H9 (cell line): ENCODE data around the gene DOCK2. TPM values are rescaled to one million over a fixed set of nuclear protein-coding genes. Genes with fewer than 3 reads are reported as not detected.

ENCODE experiments used
- DNase-seq: peaks from one replicate; pipeline ENCODE4 v3.0.0-alpha.2; 2017
- H2AFZ ChIP-seq: one replicate; pipeline ENCODE4 v1.6.1; 2013; ENCODE audit warnings: mild to moderate bottlenecking, low read length, control low read depth, moderate library complexity
- H2AK5ac ChIP-seq: 2 replicates; pipeline ENCODE4 v1.6.1; 2013; ENCODE audit warnings: low read length, control low read depth, mixed read lengths; ENCODE audit not compliant: insufficient read length
- H2BK120ac ChIP-seq: one replicate; pipeline ENCODE4 v1.6.1; 2013; ENCODE audit warnings: low read depth, mild to moderate bottlenecking, low read length, control low read depth, inconsistent platforms; ENCODE audit not compliant: poor library complexity, severe bottlenecking
- H2BK12ac ChIP-seq: 2 replicates; pipeline ENCODE4 v1.6.1; 2013; ENCODE audit warnings: low read length, control low read depth, mixed read lengths, low read depth; ENCODE audit not compliant: insufficient read length
- H2BK15ac ChIP-seq: 2 replicates; pipeline ENCODE4 v1.6.1; 2013; ENCODE audit warnings: low read depth, low read length, control low read depth
- H2BK20ac ChIP-seq: one replicate; pipeline ENCODE4 v1.6.1; 2013; ENCODE audit warnings: low read depth, mild to moderate bottlenecking, low read length, control low read depth, inconsistent platforms; ENCODE audit not compliant: poor library complexity, severe bottlenecking
- H2BK5ac ChIP-seq: 2 replicates; pipeline ENCODE4 v1.6.1; 2013; ENCODE audit warnings: low read length, control low read depth, mixed read lengths; ENCODE audit not compliant: insufficient read length
- H3K14ac ChIP-seq: 2 replicates; pipeline ENCODE4 v1.6.1; 2013; ENCODE audit warnings: low read length, control low read depth; ENCODE audit not compliant: insufficient read depth
- H3K18ac ChIP-seq: 2 replicates; pipeline ENCODE4 v1.6.1; 2013; ENCODE audit warnings: low read depth, mild to moderate bottlenecking, mixed read lengths, low read length, control low read depth; ENCODE audit not compliant: insufficient read length
- H3K23ac ChIP-seq: 2 replicates; pipeline ENCODE4 v1.6.1; 2013; ENCODE audit warnings: low read length, control low read depth, mixed read lengths, low read depth; ENCODE audit not compliant: insufficient read length
- H3K23me2 ChIP-seq: 2 replicates; pipeline ENCODE4 v1.6.1; 2013; ENCODE audit warnings: low read depth, mild to moderate bottlenecking, mixed read lengths, low read length, control low read depth; ENCODE audit not compliant: insufficient read length, poor library complexity, severe bottlenecking
- H3K27ac ChIP-seq: 2 replicates; pipeline ENCODE4 v1.5.1; 2013; ENCODE audit warnings: low read length, control low read depth, mixed read lengths, low read depth; ENCODE audit not compliant: insufficient read length
- H3K27me3 ChIP-seq: 2 replicates; pipeline ENCODE4 v1.6.1; 2013; ENCODE audit warnings: low read length, control low read depth, inconsistent platforms; ENCODE audit not compliant: insufficient read depth
- H3K4ac ChIP-seq: 2 replicates; pipeline ENCODE4 v1.6.1; 2013; ENCODE audit warnings: low read depth, mild to moderate bottlenecking, control low read depth, inconsistent platforms, low read length, moderate library complexity
- H3K4me1 ChIP-seq: 2 replicates; pipeline ENCODE4 v1.6.1; 2013; ENCODE audit warnings: low read length, control low read depth, inconsistent platforms; ENCODE audit not compliant: insufficient read depth
- H3K4me2 ChIP-seq: 2 replicates; pipeline ENCODE4 v1.6.1; 2013; ENCODE audit warnings: low read length, control low read depth, mixed read lengths; ENCODE audit not compliant: insufficient read length, insufficient read depth
- H3K56ac ChIP-seq: 2 replicates; pipeline ENCODE4 v1.6.1; 2013; ENCODE audit warnings: low read depth, mild to moderate bottlenecking, mixed read lengths, low read length, control low read depth; ENCODE audit not compliant: insufficient read length
- H3K79me1 ChIP-seq: 2 replicates; pipeline ENCODE4 v1.6.1; 2013; ENCODE audit warnings: low read depth, mild to moderate bottlenecking, moderate library complexity, low read length, control low read depth, inconsistent platforms; ENCODE audit not compliant: insufficient read depth, poor library complexity, severe bottlenecking
- H3K79me2 ChIP-seq: 2 replicates; pipeline ENCODE4 v1.6.1; 2013; ENCODE audit warnings: low read length, control low read depth, inconsistent platforms; ENCODE audit not compliant: insufficient read depth
- H3K9ac ChIP-seq: 2 replicates; pipeline ENCODE4 v1.6.1; 2013; ENCODE audit warnings: low read length, control low read depth, mixed read lengths; ENCODE audit not compliant: insufficient read length; ENCODE audit errors: extremely low read depth
- H3K9me3 ChIP-seq: one replicate; pipeline ENCODE4 v1.6.1; 2013; ENCODE audit warnings: low read depth, low read length, inconsistent platforms; ENCODE audit not compliant: control insufficient read depth
- H3T11ph ChIP-seq: one replicate; pipeline ENCODE4 v1.6.1; 2013; ENCODE audit warnings: mild to moderate bottlenecking, low read length, control low read depth, inconsistent platforms
- H4K20me1 ChIP-seq: one replicate; pipeline ENCODE4 v1.6.1; 2013; ENCODE audit not compliant: control insufficient read depth, insufficient read length, insufficient read depth
- H4K5ac ChIP-seq: 2 replicates; pipeline ENCODE4 v1.6.1; 2013; ENCODE audit warnings: low read depth, mild to moderate bottlenecking, mixed read lengths, low read length, control low read depth; ENCODE audit not compliant: insufficient read length
- H4K8ac ChIP-seq: replicated peaks from 2 replicates; pipeline ENCODE4 v1.6.1; 2013; ENCODE audit warnings: low read length, control low read depth, mixed read lengths, low read depth; ENCODE audit not compliant: insufficient read length
- H4K91ac ChIP-seq: 2 replicates; pipeline ENCODE4 v1.6.1; 2013; ENCODE audit warnings: low read depth, mild to moderate bottlenecking, moderate library complexity, mixed read lengths, low read length, control low read depth; ENCODE audit not compliant: insufficient read length
- H3K27ac Mint-ChIP-seq, 3 experiments: 2 replicates in 2 of 3; 3 replicates in 1 of 3; pipeline ENCODE4 v1.8.0; 2020 to 2021; ENCODE audit warnings: mixed read lengths in 3 of 3, mild to moderate bottlenecking in 1 of 3, moderate library complexity in 1 of 3
- H3K27me3 Mint-ChIP-seq: 2 replicates; pipeline ENCODE4 v1.8.0; 2021; ENCODE audit warnings: low read depth, mild to moderate bottlenecking, moderate library complexity, mixed read lengths
- H3K36me3 Mint-ChIP-seq, 3 experiments: 2 replicates in 2 of 3; 3 replicates in 1 of 3; pipeline ENCODE4 v1.8.0; 2020 to 2021; ENCODE audit warnings: low read depth in 3 of 3, mixed read lengths in 3 of 3; ENCODE audit not compliant: insufficient read depth in 1 of 3
- H3K4me1 Mint-ChIP-seq, 2 experiments: 2 replicates each; pipeline ENCODE4 v1.8.0; 2020; ENCODE audit warnings: mixed read lengths in 2 of 2
- H3K4me3 Mint-ChIP-seq, 2 experiments: 2 replicates in 1 of 2; 3 replicates in 1 of 2; pipeline ENCODE4 v1.8.0; 2020 to 2021; ENCODE audit warnings: mild to moderate bottlenecking in 2 of 2, mixed read lengths in 2 of 2, moderate library complexity in 1 of 2
- H3K9me3 Mint-ChIP-seq, 2 experiments: 2 replicates in 1 of 2; 3 replicates in 1 of 2; pipeline ENCODE4 v1.8.0; 2020; ENCODE audit warnings: mild to moderate bottlenecking in 2 of 2, mixed read lengths in 2 of 2, moderate library complexity in 1 of 2
- WGBS: extraction: QIAGEN DNeasy Blood & Tissue Kit; methylation state at CpG from one replicate; pipeline ENCODE4 v1.1.7; 2013; ENCODE audit warnings: missing lambda C conversion rate, low lambda C conversion rate, mixed read lengths; ENCODE audit not compliant: insufficient read length; ENCODE audit errors: extremely low coverage; 5-methylcytosine and 5-hydroxymethylcytosine counted together
- total RNA-seq: library from RNA; stranded (reverse); gene quantifications from 2 replicates; pipeline ENCODE4 v1.2.1, GENCODE V29; 2021
- TF ChIP-seq, protein P1 (sequence below): fragments of 200-600 bp; sonication (generic); conservative IDR thresholded peaks from 3 replicates; pipeline ENCODE4 v1.8.0; 2021; ENCODE audit warnings: antibody characterized with exemption, mild to moderate bottlenecking

Gene DOCK2
- total RNA-seq, 1 experiment from 2014 or later, result 7.8 TPM

DNA sequence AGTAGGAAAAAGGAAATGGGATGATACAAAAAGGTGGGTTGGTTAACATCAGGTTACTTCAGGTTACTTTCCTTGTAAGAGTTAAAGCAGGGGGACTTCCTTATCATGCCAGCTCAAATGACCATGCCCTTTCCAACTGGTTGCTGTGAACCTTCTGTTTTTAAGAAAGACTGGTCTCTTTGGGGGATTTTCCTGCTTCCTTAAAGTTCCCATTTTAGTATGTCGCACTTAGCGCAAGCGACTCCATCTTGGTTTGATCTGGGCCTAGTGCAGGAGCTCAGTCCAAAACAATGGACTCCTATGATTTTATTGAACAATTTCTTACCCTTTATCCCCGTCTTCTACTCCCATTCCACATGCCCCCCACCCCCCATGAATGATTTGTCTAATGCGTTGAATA, 173.4 kb downstream of the DOCK2 start:
- no CpG with 5 or more reads among the region's 5 CpGs for WGBS
- H3T11ph ChIP-seq, result no peak overlapping the region
- no peak overlapping the region for H3K18ac ChIP-seq
- H4K91ac ChIP-seq, result no peak overlapping the region
- H3K79me2 ChIP-seq, result no peaks in the 10 kb centered on the region
- no peak overlapping the region for H3K4me2 ChIP-seq
- no peaks in the 10 kb centered on the region for H3K27me3 ChIP-seq
- H4K8ac ChIP-seq, result no peak overlapping the region
- no peak overlapping the region for H2BK20ac ChIP-seq
- peaks cover 22% of the 10 kb centered on the region for H3K27me3 Mint-ChIP-seq
- no peaks in the 10 kb centered on the region for H4K20me1 ChIP-seq
- no peak overlapping the region for H3K9ac ChIP-seq
- TF ChIP-seq, protein P1, sequence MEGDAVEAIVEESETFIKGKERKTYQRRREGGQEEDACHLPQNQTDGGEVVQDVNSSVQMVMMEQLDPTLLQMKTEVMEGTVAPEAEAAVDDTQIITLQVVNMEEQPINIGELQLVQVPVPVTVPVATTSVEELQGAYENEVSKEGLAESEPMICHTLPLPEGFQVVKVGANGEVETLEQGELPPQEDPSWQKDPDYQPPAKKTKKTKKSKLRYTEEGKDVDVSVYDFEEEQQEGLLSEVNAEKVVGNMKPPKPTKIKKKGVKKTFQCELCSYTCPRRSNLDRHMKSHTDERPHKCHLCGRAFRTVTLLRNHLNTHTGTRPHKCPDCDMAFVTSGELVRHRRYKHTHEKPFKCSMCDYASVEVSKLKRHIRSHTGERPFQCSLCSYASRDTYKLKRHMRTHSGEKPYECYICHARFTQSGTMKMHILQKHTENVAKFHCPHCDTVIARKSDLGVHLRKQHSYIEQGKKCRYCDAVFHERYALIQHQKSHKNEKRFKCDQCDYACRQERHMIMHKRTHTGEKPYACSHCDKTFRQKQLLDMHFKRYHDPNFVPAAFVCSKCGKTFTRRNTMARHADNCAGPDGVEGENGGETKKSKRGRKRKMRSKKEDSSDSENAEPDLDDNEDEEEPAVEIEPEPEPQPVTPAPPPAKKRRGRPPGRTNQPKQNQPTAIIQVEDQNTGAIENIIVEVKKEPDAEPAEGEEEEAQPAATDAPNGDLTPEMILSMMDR, result no peak
- H2BK15ac ChIP-seq, result no peak overlapping the region
- no peak overlapping the region for H3K4me3 Mint-ChIP-seq
- H2AFZ ChIP-seq, result no peak overlapping the region
- H3K23ac ChIP-seq, result no peak overlapping the region
- H3K27ac ChIP-seq, result no peak overlapping the region
- H2BK120ac ChIP-seq, result no peak overlapping the region
- H3K4ac ChIP-seq, result no peak overlapping the region
- H4K5ac ChIP-seq, result no peak overlapping the region
- no peak for DNase-seq
- H2BK12ac ChIP-seq, result no peak overlapping the region
- H3K56ac ChIP-seq, result no peak overlapping the region
- H3K79me1 ChIP-seq, result no peaks in the 10 kb centered on the region
- no peaks in the 10 kb centered on the region for H3K23me2 ChIP-seq
- peak overlapping the region in 1 of 3 experiments; percentile 61; a peak in 1 of 7 replicates for H3K27ac Mint-ChIP-seq
- H2BK5ac ChIP-seq, result no peak overlapping the region
- H3K9me3 ChIP-seq, result no peaks in the 10 kb centered on the region
- H3K36me3 Mint-ChIP-seq, result peaks cover 0 to 13% (median 3%) of the 10 kb centered on the region in 3 experiments; a peak in 4 of 7 replicates
- peaks cover 5 to 7% of the 10 kb centered on the region in 2 experiments; a peak in 4 of 5 replicates for H3K9me3 Mint-ChIP-seq
- H3K4me1 ChIP-seq, result peaks cover 13% of the 10 kb centered on the region
- H3K4me1 Mint-ChIP-seq, result peaks cover 51 to 60% of the 10 kb centered on the region in 2 experiments
- no peak overlapping the region for H2AK5ac ChIP-seq
- H3K14ac ChIP-seq, result no peak overlapping the region
